Prostate gland (tissue), 2 donors: ENCODE measurements around the gene FAM177A1.

ENCODE experiments used
- CTCF ChIP-seq, 4 experiments: fragments of 200-600 bp in 2 of 4; fragments of 450-650 bp in 2 of 4; sonication (generic) in 2 of 4; IDR thresholded peaks; 1 replicate in 3 of 4; 2 replicates in 1 of 4; pipeline ENCODE4 v1.5.1; 2016 to 2019; ENCODE audit warnings: antibody characterized with exemption in 4 of 4, mild to moderate bottlenecking in 2 of 4, moderate library complexity in 2 of 4
- POLR2A ChIP-seq: fragments of 450-650 bp; IDR thresholded peaks from one replicate; pipeline ENCODE4 v1.6.1; 2016; ENCODE audit warnings: antibody characterized with exemption, mild to moderate bottlenecking

DNA sequence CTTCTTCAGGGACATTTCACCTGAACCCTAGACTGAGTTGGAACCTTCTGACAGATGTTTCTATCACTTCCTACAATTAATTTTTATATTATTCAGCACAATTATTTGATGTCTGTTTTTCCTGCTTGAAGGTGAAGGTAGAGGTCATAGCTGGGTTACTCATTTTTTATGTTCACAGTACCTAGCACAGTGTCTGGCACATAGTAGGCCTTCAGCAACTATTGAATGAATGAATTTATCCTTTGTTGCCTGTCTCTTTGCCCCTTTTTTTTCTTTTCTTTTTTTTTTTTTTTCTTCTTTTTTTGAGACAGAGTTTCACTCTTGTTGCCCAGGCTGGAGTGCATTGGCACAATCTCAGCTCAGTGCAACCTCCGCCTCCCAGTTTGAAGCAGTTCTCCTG lies 29.5 kb upstream of the FAM177A1 start:
- TF ChIP-seq CTCF (IDR thresholded peaks at IDR 0.05) = no peak
- TF ChIP-seq POLR2A = no peak
